Eye (tissue), 1 donor: ENCODE results near the gene PLPP2.

Source experiments
- DNase-seq: peaks from one replicate; pipeline ENCODE4 v3.0.0-alpha.2; 2015

PLPP2 gene

GRCh38 chr19:291006-291521 is at the start of gene PLPP2:
Gene PLPP2, minus strand, starts transcription at chr19:291403. Its CDS starts 67 bp downstream, at chr19:291336.
- peak; percentile 37 for DNase-seq

GRCh38 chr19:340620-341385 is 49.6 kb upstream of the PLPP2 start:
- no peak for DNase-seq

- DNase-seq = no peak
These were observed 48.2 kb upstream of the PLPP2 start for GRCh38 chr19:339262-339887.

- no peak for DNase-seq
These were observed 47.2 kb upstream of the PLPP2 start for GRCh38 chr19:338421-338820.

GRCh38 chr19:336067-336614 is 44.9 kb upstream of the PLPP2 start:
- DNase-seq = no peak

- DNase-seq = no peak
These were observed 44.4 kb upstream of the PLPP2 start for GRCh38 chr19:335486-336066.

GRCh38 chr19:335072-335471 is 43.9 kb upstream of the PLPP2 start:
- no peak for DNase-seq

- DNase-seq = no peak
These were observed 43.3 kb upstream of the PLPP2 start for GRCh38 chr19:334296-335071.

- no peak for DNase-seq
These were observed 39.3 kb upstream of the PLPP2 start for GRCh38 chr19:330503-330902.

GRCh38 chr19:329876-330275 is 38.7 kb upstream of the PLPP2 start:
- DNase-seq = no peak

GRCh38 chr19:328025-328505 is 36.9 kb upstream of the PLPP2 start:
- peak; percentile 23 for DNase-seq

GRCh38 chr19:327291-328024 is 36.3 kb upstream of the PLPP2 start:
- no peak for DNase-seq

GRCh38 chr19:326871-327270 is 35.7 kb upstream of the PLPP2 start:
- no peak for DNase-seq

- no peak for DNase-seq
These were observed 34.8 kb upstream of the PLPP2 start for GRCh38 chr19:325937-326565.

- no peak for DNase-seq
These were observed 34.2 kb upstream of the PLPP2 start for GRCh38 chr19:325173-325936.

- DNase-seq = no peak
These were observed 33.5 kb upstream of the PLPP2 start for GRCh38 chr19:324716-325115.

- DNase-seq = no peak
These were observed 31.4 kb upstream of the PLPP2 start for GRCh38 chr19:322616-323015.

GRCh38 chr19:318509-318774 is 27.2 kb upstream of the PLPP2 start:
- no peak for DNase-seq

- no peak for DNase-seq
These were observed 26.7 kb upstream of the PLPP2 start for GRCh38 chr19:317710-318508.

- DNase-seq = no peak
These were observed 24.6 kb upstream of the PLPP2 start for GRCh38 chr19:315811-316210.
